GM12878 (cell line): ENCODE measurements around the gene TOMM22. TPM values are rescaled to one million over a fixed set of nuclear protein-coding genes. Genes with fewer than 3 reads are reported as not detected.

ENCODE experiments used
- ATAC-seq: fragments of 200-7000 bp; cut with Tn5 transposase; 3 replicates; pipeline ENCODE4 v1.9.1; 2020; ENCODE audit warnings: mild to moderate bottlenecking, moderate library complexity
- BruUV-seq: library from RNA; stranded (reverse); fragments of 400-500 nt; replicated peaks from 2 replicates; lab custom pipeline; 2021; lab: Mats Ljungman, UMichigan
- CTCF ChIA-PET: fragments of 300-600 bp; sonication (Branson Sonifier 250); formaldehyde crosslinking; extraction: SDS; loops from one replicate; lab custom pipeline; 2021; ENCODE audit warnings: inconsistent platforms; lab: Yijun Ruan, JAX
- POLR2A ChIA-PET: fragments of 350-600 bp; formaldehyde crosslinking; extraction: SDS; loops from one replicate; lab custom pipeline; 2021; ENCODE audit warnings: inconsistent platforms; lab: Charles Lee
- RAD21 ChIA-PET: fragments of 300-600 bp; sonication (Branson Sonifier 250); formaldehyde crosslinking; loops from one replicate; lab custom pipeline; 2023; ENCODE audit warnings: antibody characterized with exemption; ENCODE audit not compliant: unreplicated experiment; lab: Charles Lee
- SMC1A ChIA-PET: fragments of 300-600 bp; sonication (Branson Sonifier 250); formaldehyde crosslinking; loops from one replicate; lab custom pipeline; 2023; ENCODE audit not compliant: unreplicated experiment, uncharacterized antibody; lab: Charles Lee
- DNase-seq: peaks from one replicate; pipeline ENCODE4 v3.0.0-alpha.2; 2011; ENCODE audit warnings: low read depth, low spot score
- FAIRE-seq: peaks from 3 replicates; lab custom pipeline; 2011; peaks lifted over from hg19 to GRCh38; lab: Jason Lieb, UNC
- H2AFZ ChIP-seq: 2 replicates; pipeline ENCODE4 v1.6.0; 2011; ENCODE audit warnings: low read depth, low read length, control low read depth; ENCODE audit not compliant: control insufficient read depth
- H3K27ac ChIP-seq: 2 replicates; pipeline ENCODE4 v1.5.1; 2011; ENCODE audit warnings: control low read depth; ENCODE audit not compliant: control insufficient read depth, insufficient read depth
- H3K27me3 ChIP-seq, 2 experiments: replicated peaks in 1 of 2; 2 replicates each; pipeline versions ENCODE4 v1.6.0 to v1.6.1; 2011; ENCODE audit warnings: low read length in 1 of 2; ENCODE audit not compliant: control insufficient read depth in 2 of 2, insufficient read depth in 2 of 2
- H3K36me3 ChIP-seq, 2 experiments: 2 replicates each; pipeline ENCODE4 v1.5.1; 2011; ENCODE audit warnings: low read length in 1 of 2; ENCODE audit not compliant: control insufficient read depth in 2 of 2, insufficient read depth in 2 of 2
- H3K4me1 ChIP-seq: 2 replicates; pipeline ENCODE4 v1.6.1; 2011; ENCODE audit warnings: mild to moderate bottlenecking, low read length, moderate library complexity, mixed read lengths; ENCODE audit not compliant: control insufficient read depth, insufficient read depth
- H3K4me2 ChIP-seq: 2 replicates; pipeline ENCODE4 v1.6.0; 2011; ENCODE audit warnings: control low read depth; ENCODE audit not compliant: control insufficient read depth, insufficient read depth
- H3K4me3 ChIP-seq: fragments of 200-600 bp; sonication (generic); 2 replicates; pipeline ENCODE4 v1.5.1; 2016
- H3K79me2 ChIP-seq: 2 replicates; pipeline ENCODE4 v1.6.0; 2011; ENCODE audit warnings: low read length; ENCODE audit not compliant: control insufficient read depth, insufficient read depth
- H3K9ac ChIP-seq: 2 replicates; pipeline ENCODE4 v1.8.0; 2011; ENCODE audit warnings: low read length, control low read depth, mixed read lengths; ENCODE audit not compliant: control insufficient read depth, insufficient read depth
- H3K9me3 ChIP-seq: replicated peaks from 3 replicates; pipeline ENCODE4 v1.5.1; 2011; ENCODE audit warnings: mild to moderate bottlenecking, low read length; ENCODE audit not compliant: control insufficient read depth, insufficient read depth
- H4K20me1 ChIP-seq: 2 replicates; pipeline ENCODE4 v1.6.0; 2011; ENCODE audit not compliant: control insufficient read depth, insufficient read depth
- JUNB ChIP-seq: IDR thresholded peaks from 2 replicates; pipeline ENCODE4 v1.6.1; 2016; ENCODE audit warnings: antibody characterized with exemption, mild to moderate bottlenecking
- MYB ChIP-seq: fragments of 150-350 bp; IDR thresholded peaks from 2 replicates; pipeline ENCODE4 v1.6.1; 2014; ENCODE audit warnings: mild to moderate bottlenecking, low read depth, low read length, borderline replicate concordance
- NFIC ChIP-seq: IDR thresholded peaks from 2 replicates; pipeline ENCODE4 v1.6.1; 2012; ENCODE audit warnings: low read depth, mild to moderate bottlenecking, inconsistent platforms, low read length, moderate library complexity
- NFYB ChIP-seq: IDR thresholded peaks from 2 replicates; pipeline ENCODE4 v1.6.1; 2011; ENCODE audit warnings: low read depth, mild to moderate bottlenecking, low read length, improper control_type of control experiment, moderate library complexity; ENCODE audit not compliant: insufficient read depth
- SP1 ChIP-seq: IDR thresholded peaks from one replicate; pipeline ENCODE4 v1.6.1; 2011; ENCODE audit warnings: low read depth, low read length
- SRF ChIP-seq, 2 experiments: IDR thresholded peaks; 2 replicates each; pipeline ENCODE4 v1.6.1; 2011; ENCODE audit warnings: low read depth in 2 of 2, low read length in 2 of 2, mild to moderate bottlenecking in 1 of 2, moderate library complexity in 1 of 2
- WGBS: methylation state at CpG from one replicate; pipeline ENCODE4 v1.1.6; 2016; ENCODE audit warnings: low lambda C conversion rate; ENCODE audit not compliant: insufficient replicate concordance, insufficient coverage; ENCODE audit errors: missing lambda C conversion rate; 5-methylcytosine and 5-hydroxymethylcytosine counted together
- in situ Hi-C: fragments of 300-500 bp; cut with MboI; formaldehyde crosslinking; loops from 9 replicates; pipeline ENCODE4 v1.14.3; 2018; ENCODE audit warnings: mixed read lengths
- intact Hi-C: fragments of 100-400 bp; cut with micrococcal nuclease; formaldehyde crosslinking; loops from one replicate; pipeline ENCODE4 v1.14.2; 2022; ENCODE audit not compliant: unreplicated experiment
- polyA plus RNA-seq, 11 experiments: library from polyadenylated mRNA; depleted of rRNA in 4 of 11; unstranded in 6 of 11; stranded (reverse) in 5 of 11; fragments of >200 nt; fragmentation: Nextera tagmentation in 4 of 11; fragmentation: Illumina TruSeq in 1 of 11; extraction: Ambion mirVana in 4 of 11; extraction: Trizol in 1 of 11; gene quantifications; 1 replicate in 1 of 11; 2 replicates in 10 of 11; pipeline versions ENCODE4 v1.2.1 to v1.2.3, GENCODE V29; 2011 to 2016; ENCODE audit warnings: inconsistent platforms in 2 of 11, missing spikeins in 2 of 11, low read depth in 1 of 11
- total RNA-seq, 4 experiments: library from RNA; depleted of rRNA in 3 of 4; stranded (reverse); fragments of >200 nt in 3 of 4; fragmentation: Illumina TruSeq in 1 of 4; extraction: Trizol in 1 of 4; gene quantifications; 2 replicates each; pipeline versions ENCODE4 v1.2.1 to v1.2.3, GENCODE V29; 2013 to 2021
- TF ChIP-seq, protein P1 (sequence below): IDR thresholded peaks from 2 replicates; pipeline ENCODE4 v1.6.1; 2012; ENCODE audit warnings: improper control_type of control experiment, low read depth, low read length; ENCODE audit not compliant: insufficient replicate concordance

Gene TOMM22
- total and polyA plus RNA-seq, 10 of the 15 experiments (the other 5 are each of a cell fraction or from before 2014, with no cell fraction given): 37.6 to 197 (median 94.9) TPM

GRCh38 chr22:38718414-38718813, 36.7 kb downstream of the TOMM22 start (continued):
- TF ChIP-seq, protein P1, sequence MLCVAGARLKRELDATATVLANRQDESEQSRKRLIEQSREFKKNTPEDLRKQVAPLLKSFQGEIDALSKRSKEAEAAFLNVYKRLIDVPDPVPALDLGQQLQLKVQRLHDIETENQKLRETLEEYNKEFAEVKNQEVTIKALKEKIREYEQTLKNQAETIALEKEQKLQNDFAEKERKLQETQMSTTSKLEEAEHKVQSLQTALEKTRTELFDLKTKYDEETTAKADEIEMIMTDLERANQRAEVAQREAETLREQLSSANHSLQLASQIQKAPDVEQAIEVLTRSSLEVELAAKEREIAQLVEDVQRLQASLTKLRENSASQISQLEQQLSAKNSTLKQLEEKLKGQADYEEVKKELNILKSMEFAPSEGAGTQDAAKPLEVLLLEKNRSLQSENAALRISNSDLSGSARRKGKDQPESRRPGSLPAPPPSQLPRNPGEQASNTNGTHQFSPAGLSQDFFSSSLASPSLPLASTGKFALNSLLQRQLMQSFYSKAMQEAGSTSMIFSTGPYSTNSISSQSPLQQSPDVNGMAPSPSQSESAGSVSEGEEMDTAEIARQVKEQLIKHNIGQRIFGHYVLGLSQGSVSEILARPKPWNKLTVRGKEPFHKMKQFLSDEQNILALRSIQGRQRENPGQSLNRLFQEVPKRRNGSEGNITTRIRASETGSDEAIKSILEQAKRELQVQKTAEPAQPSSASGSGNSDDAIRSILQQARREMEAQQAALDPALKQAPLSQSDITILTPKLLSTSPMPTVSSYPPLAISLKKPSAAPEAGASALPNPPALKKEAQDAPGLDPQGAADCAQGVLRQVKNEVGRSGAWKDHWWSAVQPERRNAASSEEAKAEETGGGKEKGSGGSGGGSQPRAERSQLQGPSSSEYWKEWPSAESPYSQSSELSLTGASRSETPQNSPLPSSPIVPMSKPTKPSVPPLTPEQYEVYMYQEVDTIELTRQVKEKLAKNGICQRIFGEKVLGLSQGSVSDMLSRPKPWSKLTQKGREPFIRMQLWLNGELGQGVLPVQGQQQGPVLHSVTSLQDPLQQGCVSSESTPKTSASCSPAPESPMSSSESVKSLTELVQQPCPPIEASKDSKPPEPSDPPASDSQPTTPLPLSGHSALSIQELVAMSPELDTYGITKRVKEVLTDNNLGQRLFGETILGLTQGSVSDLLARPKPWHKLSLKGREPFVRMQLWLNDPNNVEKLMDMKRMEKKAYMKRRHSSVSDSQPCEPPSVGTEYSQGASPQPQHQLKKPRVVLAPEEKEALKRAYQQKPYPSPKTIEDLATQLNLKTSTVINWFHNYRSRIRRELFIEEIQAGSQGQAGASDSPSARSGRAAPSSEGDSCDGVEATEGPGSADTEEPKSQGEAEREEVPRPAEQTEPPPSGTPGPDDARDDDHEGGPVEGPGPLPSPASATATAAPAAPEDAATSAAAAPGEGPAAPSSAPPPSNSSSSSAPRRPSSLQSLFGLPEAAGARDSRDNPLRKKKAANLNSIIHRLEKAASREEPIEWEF: no peak
- TF ChIP-seq NFIC (no peak), SP1 (no peak)

DNA sequence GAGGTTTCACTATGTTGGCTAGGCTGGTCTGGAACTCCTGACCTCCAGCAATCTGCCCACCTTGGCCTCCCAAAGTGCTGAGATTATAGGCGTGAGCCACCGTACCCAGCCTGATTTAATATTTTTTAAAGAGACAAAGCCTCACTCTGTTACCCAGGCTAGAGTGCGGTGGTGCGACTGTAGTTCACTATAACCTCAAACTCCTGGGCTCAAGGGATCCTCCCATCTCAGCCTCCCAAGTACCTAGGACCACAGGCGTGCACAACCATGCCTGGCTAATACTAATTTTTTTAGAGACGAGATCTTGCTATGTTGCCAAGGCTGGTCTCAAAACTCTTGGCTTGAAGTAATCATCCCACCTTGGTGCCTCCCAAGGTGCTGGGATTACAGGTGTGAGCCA, 37.4 kb downstream of the TOMM22 start:
- POLR2A ChIA-PET: interaction anchor here (1.0 kb wide), 1 partner anchor 12 kb away, joined by 5 read pairs; no protein-coding TSS in a partner anchor
- no TSS peak for BruUV-seq
- intact Hi-C loops: no loop called here
- in situ Hi-C loops: no loop called here
- CTCF ChIA-PET: no interaction called here
- RAD21 ChIA-PET: no interaction called here
- Histone ChIP-seq H3K79me2 (peaks cover 10% of the 10 kb centered on the region), H3K4me1 (no peaks in the 10 kb centered on the region), H4K20me1 (peaks cover 9% of the 10 kb centered on the region), H3K9ac (no peak overlapping the region), H3K27ac (no peak overlapping the region), H3K9me3 (no peaks in the 10 kb centered on the region), H3K27me3 (no peaks in the 10 kb centered on the region), H3K36me3 (peaks cover 36 to 53% of the 10 kb centered on the region in 2 experiments), H3K4me2 (no peak overlapping the region), H3K4me3 (no peak overlapping the region), H2AFZ (no peak overlapping the region)
- TF ChIP-seq MYB (no peak), SRF (IDR thresholded peaks at IDR 0.05; ENCODE audit: low read depth in 2 of 2, low read length in 2 of 2) (no peak), NFYB (no peak), JUNB (no peak)
- FAIRE-seq (no peak), DNase-seq (no peak), ATAC-seq (no peak)
- 93% methylated on average over 6 of the region's 6 CpGs for WGBS
- SMC1A ChIA-PET: no interaction called here
